Upper lobe of right lung (tissue), 1 donor: ENCODE results near the gene HRNR. TPM values are rescaled to one million over a fixed set of nuclear protein-coding genes. Genes with fewer than 3 reads are reported as not detected.

Source experiments
- ATAC-seq: fragments of 200-7000 bp; cut with Tn5 transposase; one replicate; pipeline ENCODE4 v1.9.1; 2020; ENCODE audit warnings: mild to moderate bottlenecking, moderate library complexity
- DNase-seq: peaks from one replicate; pipeline ENCODE4 v3.0.0-alpha.2; 2020
- H3K27ac ChIP-seq: fragments of 200-600 bp; one replicate; pipeline ENCODE4 v1.8.0; 2022
- H3K27me3 ChIP-seq: fragments of 200-600 bp; one replicate; pipeline ENCODE4 v1.8.0; 2022; ENCODE audit warnings: mild to moderate bottlenecking
- H3K36me3 ChIP-seq: fragments of 200-600 bp; one replicate; pipeline ENCODE4 v1.8.0; 2022
- H3K4me1 ChIP-seq: fragments of 200-600 bp; one replicate; pipeline ENCODE4 v1.8.0; 2022
- H3K4me3 ChIP-seq: fragments of 200-600 bp; one replicate; pipeline ENCODE4 v1.8.0; 2022; ENCODE audit warnings: mild to moderate bottlenecking
- H3K9me3 ChIP-seq: fragments of 200-600 bp; one replicate; pipeline ENCODE4 v1.8.0; 2022
- intact Hi-C: fragments of 100-400 bp; cut with DNase I; formaldehyde crosslinking; loops from one replicate; pipeline ENCODE4 v1.11.0; 2022
- total RNA-seq: library from RNA; stranded (reverse); fragmentation: NEBNext Ultra II Directional; extraction: Animal tissue kit (Norgen Biotek cat#: 25700); gene quantifications from one replicate; pipeline ENCODE4 v1.2.1, GENCODE V29; 2021
- TF ChIP-seq, protein P1 (sequence below): fragments of 200-600 bp; IDR thresholded peaks from one replicate; pipeline ENCODE4 v1.8.0; 2022; ENCODE audit warnings: antibody characterized with exemption
- donor health status: DM: no; HTN: yes; CAD: no; lungs with severe emphysema.

The HRNR gene
- total RNA-seq, 1 donor from 2014 or later: not detected

DNA sequence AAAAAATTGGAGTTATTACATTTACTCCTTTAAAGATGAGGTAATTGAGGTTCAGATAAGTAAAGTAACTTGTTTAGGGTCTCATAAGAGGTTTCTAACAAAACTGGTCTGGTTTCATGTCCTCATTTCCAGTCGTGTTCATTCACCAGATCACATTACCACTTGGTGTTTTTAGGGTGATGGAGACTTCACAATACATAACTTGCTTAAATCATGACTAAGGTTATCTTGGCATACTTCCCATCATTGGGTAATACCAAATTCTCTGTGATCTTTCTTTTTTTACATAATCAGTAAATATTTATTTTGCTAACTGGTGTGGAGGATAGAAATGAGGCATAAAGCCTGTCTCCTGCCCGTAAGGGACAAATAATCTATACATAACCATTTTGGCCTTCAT, 33.4 kb downstream of the HRNR start:
- Histone ChIP-seq H3K27ac (no peak overlapping the region), H3K36me3 (no peaks in the 10 kb centered on the region), H3K9me3 (no peaks in the 10 kb centered on the region), H3K4me3 (no peak overlapping the region), H3K4me1 (no peaks in the 10 kb centered on the region), H3K27me3 (no peaks in the 10 kb centered on the region)
- TF ChIP-seq, protein P1, sequence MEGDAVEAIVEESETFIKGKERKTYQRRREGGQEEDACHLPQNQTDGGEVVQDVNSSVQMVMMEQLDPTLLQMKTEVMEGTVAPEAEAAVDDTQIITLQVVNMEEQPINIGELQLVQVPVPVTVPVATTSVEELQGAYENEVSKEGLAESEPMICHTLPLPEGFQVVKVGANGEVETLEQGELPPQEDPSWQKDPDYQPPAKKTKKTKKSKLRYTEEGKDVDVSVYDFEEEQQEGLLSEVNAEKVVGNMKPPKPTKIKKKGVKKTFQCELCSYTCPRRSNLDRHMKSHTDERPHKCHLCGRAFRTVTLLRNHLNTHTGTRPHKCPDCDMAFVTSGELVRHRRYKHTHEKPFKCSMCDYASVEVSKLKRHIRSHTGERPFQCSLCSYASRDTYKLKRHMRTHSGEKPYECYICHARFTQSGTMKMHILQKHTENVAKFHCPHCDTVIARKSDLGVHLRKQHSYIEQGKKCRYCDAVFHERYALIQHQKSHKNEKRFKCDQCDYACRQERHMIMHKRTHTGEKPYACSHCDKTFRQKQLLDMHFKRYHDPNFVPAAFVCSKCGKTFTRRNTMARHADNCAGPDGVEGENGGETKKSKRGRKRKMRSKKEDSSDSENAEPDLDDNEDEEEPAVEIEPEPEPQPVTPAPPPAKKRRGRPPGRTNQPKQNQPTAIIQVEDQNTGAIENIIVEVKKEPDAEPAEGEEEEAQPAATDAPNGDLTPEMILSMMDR: no peak
- DNase-seq (no peak), ATAC-seq (no peak)
- intact Hi-C loops: no loop called here

DNA sequence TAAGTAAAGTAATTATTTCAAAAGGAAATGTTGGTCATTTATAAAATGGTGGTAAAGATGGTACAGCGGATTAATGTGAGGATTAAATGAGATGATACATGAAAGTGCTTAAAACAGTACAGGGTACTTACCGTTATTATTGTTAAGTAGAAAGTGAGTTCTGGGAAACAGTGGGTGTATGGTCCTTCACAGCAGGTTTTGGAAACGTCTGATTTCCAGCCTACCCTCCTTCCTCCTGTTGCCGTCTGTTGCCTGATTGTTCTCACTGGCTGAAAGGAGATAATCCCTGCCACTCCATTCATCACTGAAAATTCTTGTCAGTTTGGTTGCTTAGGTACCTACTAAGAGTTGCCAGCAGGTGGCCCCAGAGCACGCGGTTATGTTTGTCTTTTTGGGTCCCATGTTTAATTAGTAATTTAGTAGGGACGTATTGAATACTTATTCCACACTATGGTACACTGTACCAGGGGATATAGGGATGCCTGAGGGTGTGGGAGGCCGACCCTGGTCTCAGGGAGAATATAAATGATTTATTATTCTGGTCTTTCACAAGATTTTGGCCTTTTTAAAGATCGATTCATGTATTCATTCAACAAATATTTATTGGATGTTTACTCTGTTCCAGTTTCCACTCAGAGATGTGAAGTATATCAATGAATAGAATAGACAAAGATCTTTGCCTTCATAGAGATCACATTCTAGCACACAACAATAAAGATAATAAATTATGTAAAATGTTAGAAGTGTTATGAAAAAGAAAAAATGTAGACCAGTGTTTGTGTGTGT, 34.1 kb downstream of the HRNR start:
- H3K4me1 ChIP-seq: no peaks in the 10 kb centered on the region
- intact Hi-C loops: loop anchor here (10.0 kb wide), 2 partner anchors 135 to 265 kb away; no protein-coding TSS in a partner anchor
- TF ChIP-seq, protein P1: peak; percentile 78
- no peaks in the 10 kb centered on the region for H3K27me3 ChIP-seq
- no peaks in the 10 kb centered on the region for H3K36me3 ChIP-seq
- no peaks in the 10 kb centered on the region for H3K9me3 ChIP-seq
- peak; percentile 75 for ATAC-seq
- peak overlapping the region; percentile 57 for H3K4me3 ChIP-seq
- peak; percentile 76 for DNase-seq
- peak overlapping the region; percentile 14 for H3K27ac ChIP-seq

DNA sequence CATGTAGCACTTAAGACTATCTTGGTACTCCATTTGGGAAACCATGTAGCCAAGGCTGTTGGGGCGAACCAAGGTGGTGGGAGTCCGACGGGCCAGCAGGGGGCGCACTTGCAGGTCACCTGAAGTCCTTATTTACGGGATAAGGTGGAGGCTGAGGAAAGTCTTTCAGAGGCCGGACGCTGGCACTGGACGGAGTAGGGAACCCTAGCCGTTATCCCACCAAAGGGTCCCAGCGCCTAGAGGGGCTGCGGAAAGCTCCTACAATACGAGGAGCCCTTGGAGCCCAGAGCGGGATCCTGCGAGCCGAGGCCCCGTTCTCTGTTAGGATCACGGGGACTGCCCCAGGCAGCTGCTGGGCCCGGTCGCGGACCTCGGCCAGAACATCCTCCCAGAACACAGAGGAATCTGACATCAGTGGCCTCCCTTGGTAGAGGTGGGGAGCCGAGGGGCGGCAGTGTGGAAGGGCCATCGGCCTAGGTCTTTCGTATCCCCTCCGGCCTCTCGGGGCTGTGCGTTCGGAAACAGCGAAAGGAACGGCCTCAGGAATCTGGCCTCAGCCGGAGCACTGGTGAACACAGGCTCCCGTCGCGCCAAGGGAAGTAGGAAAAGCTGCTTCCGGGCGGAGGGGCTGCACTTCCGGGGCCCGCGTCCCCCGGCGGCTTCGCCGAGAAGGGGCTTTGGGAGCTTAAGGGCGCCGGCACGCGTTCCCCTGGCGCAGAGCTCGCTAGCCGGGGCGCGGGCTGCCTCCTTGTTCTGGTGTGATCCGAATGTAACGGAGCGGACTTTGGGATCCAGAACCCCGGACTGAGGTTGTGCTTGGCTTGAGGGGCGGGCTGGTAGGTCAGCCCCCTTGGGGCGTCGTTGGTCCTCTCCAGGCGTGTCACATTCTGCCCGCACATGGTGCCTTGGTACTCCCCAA, 35.1 kb downstream of the HRNR start:
- Histone ChIP-seq H3K9me3 (no peaks in the 10 kb centered on the region), H3K27me3 (no peaks in the 10 kb centered on the region), H3K4me3 (peak overlapping the region; percentile 57), H3K27ac (peak overlapping the region; percentile 14), H3K36me3 (no peaks in the 10 kb centered on the region), H3K4me1 (no peaks in the 10 kb centered on the region)
- ATAC-seq: peak; percentile 87
- intact Hi-C loops: loop anchor here (10.0 kb wide), 2 partner anchors 134 to 266 kb away; no protein-coding TSS in a partner anchor
- peak; percentile 90 for DNase-seq
- TF ChIP-seq, protein P1: peak; percentile 86

DNA sequence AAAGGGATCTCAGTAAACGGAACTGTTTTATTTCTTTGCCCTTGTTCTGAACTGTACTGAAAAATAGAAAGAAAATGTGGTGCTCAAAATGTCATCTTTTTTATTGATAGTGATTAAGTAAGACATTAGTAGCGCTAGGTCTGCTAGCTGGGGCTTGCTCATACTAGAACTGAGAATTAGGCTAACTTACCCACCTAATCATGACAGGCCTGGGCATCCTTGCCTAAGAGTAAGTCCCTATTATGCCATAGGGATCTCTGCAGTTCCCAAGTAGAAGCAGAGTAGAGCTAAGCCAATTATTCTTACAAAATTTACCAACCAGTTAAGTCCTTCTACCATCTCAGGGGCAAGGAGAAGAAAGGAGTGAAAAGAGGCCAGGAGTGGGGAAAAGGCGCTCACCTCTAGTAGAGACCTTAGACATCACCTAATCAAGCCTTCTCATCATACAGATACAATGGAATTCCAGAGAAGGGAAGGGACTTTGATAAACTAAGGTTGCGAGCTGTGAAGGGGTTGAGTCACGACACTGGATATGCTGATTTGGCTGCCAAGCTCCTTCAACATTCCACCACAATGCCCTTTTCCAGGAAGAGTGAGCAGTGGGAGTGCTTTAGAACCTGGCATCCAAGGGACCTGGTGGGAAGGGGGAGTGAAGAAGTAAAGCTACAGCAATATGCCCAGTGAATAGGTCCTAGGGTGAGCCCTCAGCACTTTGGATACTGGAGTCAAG, 37.3 kb downstream of the HRNR start:
- intact Hi-C loops: loop anchor here (10.0 kb wide), 2 partner anchors 132 to 268 kb away; no protein-coding TSS in a partner anchor
- ATAC-seq: no peak

More for the DNA sequence above, 37.3 kb downstream of the HRNR start:
- no peak overlapping the region for H3K27ac ChIP-seq
- H3K36me3 ChIP-seq: no peaks in the 10 kb centered on the region
- no peak for DNase-seq
- TF ChIP-seq, protein P1: no peak
- H3K9me3 ChIP-seq: no peaks in the 10 kb centered on the region
- H3K4me1 ChIP-seq: no peaks in the 10 kb centered on the region
- H3K4me3 ChIP-seq: no peak overlapping the region
- H3K27me3 ChIP-seq: no peaks in the 10 kb centered on the region
